NCI-H748 treated with DMSO at 0.1 percent for 48 hours (cell line): ENCODE measurements around the gene DSC3.

Source experiments
- DNase-seq: peaks from one replicate; lab custom pipeline; 2025; lab: John Stamatoyannopoulos, UW

DSC3 gene

DNA sequence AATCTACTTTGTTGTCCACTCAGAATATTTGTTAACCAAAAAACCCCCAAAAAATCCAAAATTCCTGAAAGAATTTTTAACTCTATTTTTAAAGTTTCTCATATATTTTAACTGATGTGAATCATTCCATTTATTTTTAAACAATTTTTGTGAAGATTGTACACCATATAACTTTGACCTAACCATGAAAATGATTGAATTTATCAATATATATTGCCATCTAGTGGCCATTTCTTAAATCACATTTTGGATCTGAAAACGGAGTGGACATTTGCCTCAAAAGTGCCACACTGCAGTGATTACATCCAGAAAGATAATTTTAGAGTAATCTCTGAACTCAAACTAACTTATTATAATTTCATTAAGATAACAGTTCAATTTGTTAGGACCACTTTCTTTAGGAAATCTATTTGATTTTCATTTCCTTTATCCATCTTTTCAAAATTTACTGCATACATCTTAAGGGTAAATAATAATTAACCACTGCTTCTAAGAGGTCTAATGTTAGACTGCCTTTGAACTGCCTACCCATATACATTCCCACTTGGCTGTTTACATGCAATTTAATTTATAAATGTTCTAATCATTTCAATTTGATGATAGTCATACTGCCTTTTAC is 71.1 kb downstream of the DSC3 start:
- DNase-seq: peak; percentile 40

- peak; percentile 23 for DNase-seq
These were observed 72.2 kb downstream of the DSC3 start for GRCh38 chr18:30970196-30970816.

- DNase-seq: no peak
These were observed 72.8 kb downstream of the DSC3 start for GRCh38 chr18:30969670-30970170.

GRCh38 chr18:30967701-30968100 is 74.8 kb downstream of the DSC3 start:
- no peak for DNase-seq

- DNase-seq: no peak
These were observed 77.3 kb downstream of the DSC3 start for GRCh38 chr18:30965237-30965636.

DNA sequence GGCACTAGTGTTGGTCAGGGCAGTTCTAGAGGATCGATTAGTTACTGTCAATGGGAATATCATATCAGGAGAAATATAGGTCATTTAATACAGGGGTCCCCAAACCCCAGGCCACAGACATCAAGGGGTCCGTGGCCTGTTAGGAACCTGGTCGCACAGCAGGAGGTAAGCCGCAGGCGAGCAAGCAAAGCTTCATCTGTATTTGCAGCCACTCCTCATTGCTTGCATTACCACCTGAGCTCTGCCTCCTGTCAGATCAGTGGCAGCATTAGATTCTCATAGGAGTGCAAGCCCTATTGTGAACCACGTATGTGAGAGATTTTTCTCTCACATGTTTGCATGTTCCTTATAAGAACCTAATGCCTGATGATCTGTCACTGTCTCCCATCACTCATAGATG is 81.9 kb downstream of the DSC3 start:
- DNase-seq: no peak

GRCh38 chr18:30957066-30957465 is 85.5 kb downstream of the DSC3 start:
- no peak for DNase-seq

DNA sequence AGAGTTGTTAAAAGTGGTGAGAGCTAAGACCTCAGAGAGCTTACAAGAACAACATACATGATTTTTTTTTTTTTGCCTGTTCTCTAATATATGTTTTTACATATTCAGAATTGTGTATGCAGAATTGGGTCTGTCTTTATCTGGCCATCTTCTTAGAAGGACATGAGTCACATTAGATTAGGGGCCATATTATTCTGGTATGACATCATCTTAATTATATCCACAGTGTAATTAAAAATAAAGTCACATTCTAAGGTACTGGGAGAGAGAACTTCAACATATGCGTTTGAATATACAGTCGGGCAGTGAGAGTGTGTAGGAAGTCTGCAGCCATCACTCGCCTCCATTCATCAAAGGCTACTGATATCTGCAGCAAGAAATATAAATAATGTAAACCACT is 88.3 kb downstream of the DSC3 start:
- no peak for DNase-seq

DNA sequence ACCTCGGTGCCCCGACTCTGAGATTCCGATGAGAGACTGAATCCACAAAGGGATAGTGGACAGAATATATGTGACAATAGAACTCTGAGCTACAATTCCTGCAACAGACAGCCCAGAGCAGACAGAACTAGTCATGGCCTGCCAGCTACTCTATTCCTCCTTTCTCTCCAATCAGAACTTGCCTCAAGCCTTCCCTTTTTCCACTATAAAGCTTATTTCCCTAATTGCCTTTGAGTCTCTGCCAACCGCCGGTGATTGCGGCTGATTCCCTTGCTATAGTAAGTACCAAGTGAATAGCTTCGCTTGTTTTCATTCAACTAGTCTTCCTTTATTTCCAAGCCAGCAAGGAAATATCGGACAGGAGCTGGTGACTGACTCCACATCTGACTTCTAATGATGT is 96.8 kb downstream of the DSC3 start:
- DNase-seq: no peak

GRCh38 chr18:30944773-30945417 is 97.6 kb downstream of the DSC3 start:
- no peak for DNase-seq

- DNase-seq: no peak
These were observed 101.5 kb downstream of the DSC3 start for GRCh38 chr18:30940952-30941539.
